ENCODE results near the gene THRB.

Gene THRB

DNA sequence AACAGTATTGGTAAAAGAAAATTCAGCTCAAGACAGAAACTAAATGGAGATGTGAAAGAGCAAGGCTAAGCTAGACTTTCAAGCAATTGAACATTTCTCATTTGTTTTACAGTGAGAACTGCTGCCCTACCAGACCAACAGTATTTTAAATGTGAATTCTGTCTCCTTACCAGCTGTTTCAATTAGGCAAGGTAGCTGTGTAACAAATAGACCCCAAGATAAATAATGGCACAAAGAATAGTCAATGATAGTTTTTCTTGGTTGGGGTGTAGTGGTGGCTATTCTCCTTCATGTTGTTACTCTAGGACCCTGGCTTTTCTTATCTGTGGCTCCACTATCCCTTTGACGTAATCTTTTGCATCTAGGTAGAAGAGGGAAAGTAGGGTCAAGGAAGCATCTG, 30.4 kb upstream of the THRB start:
- Histone ChIP-seq H3K4me1 (ENCODE audit: control insufficient read depth, insufficient read depth, low read length, poor library complexity, severe bottlenecking) (no peaks in the 10 kb centered on the region), H3K36me3 (ENCODE audit: control insufficient read depth, insufficient read depth, low read length) (no peaks in the 10 kb centered on the region), H3K4me3 (ENCODE audit: insufficient read depth, low read depth, low read length, poor library complexity, severe bottlenecking) (no peak overlapping the region), H3K9me3 (ENCODE audit: control insufficient read depth, low read length) (no peaks in the 10 kb centered on the region), H3K27ac (ENCODE audit: insufficient read depth, low read length, poor library complexity, severe bottlenecking) (no peak overlapping the region), H3K27me3 (replicated peaks; ENCODE audit: control insufficient read depth, insufficient read depth, low read length, poor library complexity, severe bottlenecking) (no peaks in the 10 kb centered on the region)
- no peak for DNase-seq

DNA sequence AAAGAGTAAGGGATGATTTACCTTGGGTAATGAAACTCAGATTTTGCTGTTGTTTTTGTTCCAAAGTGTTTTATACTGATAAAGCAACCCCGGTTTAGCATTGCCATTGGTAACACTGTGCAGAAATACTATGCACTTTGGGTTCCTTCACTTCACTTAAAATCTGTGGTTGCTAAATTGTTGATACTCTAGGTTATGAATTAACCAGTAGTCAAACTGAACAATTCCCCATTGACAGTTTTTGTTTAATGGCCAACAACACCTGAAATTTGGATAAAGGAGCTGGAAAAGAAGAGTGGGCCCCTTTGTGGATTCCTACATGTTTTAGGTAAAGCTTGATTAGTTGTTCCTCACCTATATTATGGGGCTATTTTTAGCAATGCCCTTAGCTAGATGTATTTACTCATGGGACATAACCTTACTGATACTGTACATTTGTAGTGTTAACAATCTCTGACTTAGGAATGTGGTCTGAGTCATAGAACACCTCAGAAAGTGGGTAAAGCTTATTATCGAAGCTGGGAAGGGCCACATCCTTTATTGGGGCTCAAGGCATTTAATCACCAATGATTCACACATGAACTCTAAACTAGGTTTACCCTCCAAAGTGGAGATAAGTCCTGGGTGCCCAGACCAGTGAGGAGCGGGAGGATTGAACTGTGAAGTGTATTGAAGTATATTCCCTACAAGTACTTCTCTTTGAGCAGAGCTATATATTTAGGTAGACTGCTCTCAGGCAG, 29.5 kb upstream of the THRB start:
- H3K4me1 ChIP-seq (ENCODE audit: control insufficient read depth, insufficient read depth, low read length, poor library complexity, severe bottlenecking), result no peaks in the 10 kb centered on the region
- H3K27me3 ChIP-seq (replicated peaks; ENCODE audit: control insufficient read depth, insufficient read depth, low read length, poor library complexity, severe bottlenecking), result no peaks in the 10 kb centered on the region
- H3K27ac ChIP-seq (ENCODE audit: insufficient read depth, low read length, poor library complexity, severe bottlenecking), result no peak overlapping the region
- H3K36me3 ChIP-seq (ENCODE audit: control insufficient read depth, insufficient read depth, low read length), result no peaks in the 10 kb centered on the region
- H3K4me3 ChIP-seq (ENCODE audit: insufficient read depth, low read depth, low read length, poor library complexity, severe bottlenecking), result no peak overlapping the region
- DNase-seq, result no peak
- no peaks in the 10 kb centered on the region for H3K9me3 ChIP-seq (ENCODE audit: control insufficient read depth, low read length)

- Histone ChIP-seq H3K36me3 (ENCODE audit: control insufficient read depth, insufficient read depth, low read length) (no peaks in the 10 kb centered on the region), H3K4me3 (ENCODE audit: insufficient read depth, low read depth, low read length, poor library complexity, severe bottlenecking) (no peak overlapping the region), H3K4me1 (ENCODE audit: control insufficient read depth, insufficient read depth, low read length, poor library complexity, severe bottlenecking) (no peaks in the 10 kb centered on the region), H3K9me3 (ENCODE audit: control insufficient read depth, low read length) (no peaks in the 10 kb centered on the region), H3K27ac (ENCODE audit: insufficient read depth, low read length, poor library complexity, severe bottlenecking) (no peak overlapping the region), H3K27me3 (replicated peaks; ENCODE audit: control insufficient read depth, insufficient read depth, low read length, poor library complexity, severe bottlenecking) (no peaks in the 10 kb centered on the region)
- DNase-seq, result no peak
Measured at GRCh38 chr3:24523215-24523614, 28.6 kb upstream of the THRB start.

GRCh38 chr3:24522146-24522579, 27.5 kb upstream of the THRB start:
- H3K27ac ChIP-seq (ENCODE audit: insufficient read depth, low read length, poor library complexity, severe bottlenecking), result no peak overlapping the region
- no peaks in the 10 kb centered on the region for H3K27me3 ChIP-seq (replicated peaks; ENCODE audit: control insufficient read depth, insufficient read depth, low read length, poor library complexity, severe bottlenecking)
- H3K4me3 ChIP-seq (ENCODE audit: insufficient read depth, low read depth, low read length, poor library complexity, severe bottlenecking), result no peak overlapping the region
- no peaks in the 10 kb centered on the region for H3K36me3 ChIP-seq (ENCODE audit: control insufficient read depth, insufficient read depth, low read length)
- H3K9me3 ChIP-seq (ENCODE audit: control insufficient read depth, low read length), result no peaks in the 10 kb centered on the region
- no peak for DNase-seq
- no peaks in the 10 kb centered on the region for H3K4me1 ChIP-seq (ENCODE audit: control insufficient read depth, insufficient read depth, low read length, poor library complexity, severe bottlenecking)

- H3K4me1 ChIP-seq (ENCODE audit: control insufficient read depth, insufficient read depth, low read length, poor library complexity, severe bottlenecking), result no peaks in the 10 kb centered on the region
- H3K9me3 ChIP-seq (ENCODE audit: control insufficient read depth, low read length), result no peaks in the 10 kb centered on the region
- no peak overlapping the region for H3K4me3 ChIP-seq (ENCODE audit: insufficient read depth, low read depth, low read length, poor library complexity, severe bottlenecking)
- no peaks in the 10 kb centered on the region for H3K36me3 ChIP-seq (ENCODE audit: control insufficient read depth, insufficient read depth, low read length)
- no peaks in the 10 kb centered on the region for H3K27me3 ChIP-seq (replicated peaks; ENCODE audit: control insufficient read depth, insufficient read depth, low read length, poor library complexity, severe bottlenecking)
- no peak overlapping the region for H3K27ac ChIP-seq (ENCODE audit: insufficient read depth, low read length, poor library complexity, severe bottlenecking)
- DNase-seq, result no peak
Measured at GRCh38 chr3:24521420-24522145, 26.9 kb upstream of the THRB start.

GRCh38 chr3:24520976-24521419, 26.3 kb upstream of the THRB start:
- H3K27ac ChIP-seq (ENCODE audit: insufficient read depth, low read length, poor library complexity, severe bottlenecking), result no peak overlapping the region
- H3K4me3 ChIP-seq (ENCODE audit: insufficient read depth, low read depth, low read length, poor library complexity, severe bottlenecking), result no peak overlapping the region
- H3K36me3 ChIP-seq (ENCODE audit: control insufficient read depth, insufficient read depth, low read length), result no peaks in the 10 kb centered on the region
- no peaks in the 10 kb centered on the region for H3K27me3 ChIP-seq (replicated peaks; ENCODE audit: control insufficient read depth, insufficient read depth, low read length, poor library complexity, severe bottlenecking)
- no peaks in the 10 kb centered on the region for H3K4me1 ChIP-seq (ENCODE audit: control insufficient read depth, insufficient read depth, low read length, poor library complexity, severe bottlenecking)
- no peak for DNase-seq
- no peaks in the 10 kb centered on the region for H3K9me3 ChIP-seq (ENCODE audit: control insufficient read depth, low read length)

DNA sequence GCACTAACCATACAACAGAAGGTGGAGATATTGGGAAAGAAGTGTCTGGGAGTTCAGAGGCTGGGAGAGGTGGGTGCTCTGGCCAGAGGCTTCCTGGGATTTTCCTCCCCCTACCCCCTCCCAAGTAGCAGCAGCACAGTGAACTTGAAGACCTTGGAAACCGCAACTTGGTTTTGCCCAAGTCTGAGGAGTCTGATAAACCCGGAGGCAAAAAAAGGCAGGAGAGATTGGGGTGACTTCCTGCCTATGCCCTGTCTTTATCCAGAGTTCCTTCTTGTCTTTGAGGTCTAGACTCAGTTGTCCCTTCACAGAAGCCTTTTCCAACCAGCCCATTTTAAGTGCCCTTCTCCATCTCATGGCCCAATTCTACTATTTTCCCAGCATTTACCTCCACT, 25.4 kb upstream of the THRB start:
- Histone ChIP-seq H3K27ac (ENCODE audit: insufficient read depth, low read length, poor library complexity, severe bottlenecking) (no peak overlapping the region), H3K27me3 (replicated peaks; ENCODE audit: control insufficient read depth, insufficient read depth, low read length, poor library complexity, severe bottlenecking) (no peaks in the 10 kb centered on the region)

GRCh38 chr3:24519368-24520100, 24.9 kb upstream of the THRB start:
- H3K4me1 ChIP-seq (ENCODE audit: control insufficient read depth, insufficient read depth, low read length, poor library complexity, severe bottlenecking), result no peaks in the 10 kb centered on the region
- H3K9me3 ChIP-seq (ENCODE audit: control insufficient read depth, low read length), result no peaks in the 10 kb centered on the region
- H3K27ac ChIP-seq (ENCODE audit: insufficient read depth, low read length, poor library complexity, severe bottlenecking), result no peak overlapping the region
- no peak overlapping the region for H3K4me3 ChIP-seq (ENCODE audit: insufficient read depth, low read depth, low read length, poor library complexity, severe bottlenecking)
- no peaks in the 10 kb centered on the region for H3K27me3 ChIP-seq (replicated peaks; ENCODE audit: control insufficient read depth, insufficient read depth, low read length, poor library complexity, severe bottlenecking)
- no peaks in the 10 kb centered on the region for H3K36me3 ChIP-seq (ENCODE audit: control insufficient read depth, insufficient read depth, low read length)
- no peak for DNase-seq

More for the DNA sequence above, 25.4 kb upstream of the THRB start:
- Histone ChIP-seq H3K9me3 (ENCODE audit: control insufficient read depth, low read length) (no peaks in the 10 kb centered on the region), H3K36me3 (ENCODE audit: control insufficient read depth, insufficient read depth, low read length) (no peaks in the 10 kb centered on the region), H3K4me3 (ENCODE audit: insufficient read depth, low read depth, low read length, poor library complexity, severe bottlenecking) (no peak overlapping the region), H3K4me1 (ENCODE audit: control insufficient read depth, insufficient read depth, low read length, poor library complexity, severe bottlenecking) (no peaks in the 10 kb centered on the region)
- DNase-seq, result no peak

DNA sequence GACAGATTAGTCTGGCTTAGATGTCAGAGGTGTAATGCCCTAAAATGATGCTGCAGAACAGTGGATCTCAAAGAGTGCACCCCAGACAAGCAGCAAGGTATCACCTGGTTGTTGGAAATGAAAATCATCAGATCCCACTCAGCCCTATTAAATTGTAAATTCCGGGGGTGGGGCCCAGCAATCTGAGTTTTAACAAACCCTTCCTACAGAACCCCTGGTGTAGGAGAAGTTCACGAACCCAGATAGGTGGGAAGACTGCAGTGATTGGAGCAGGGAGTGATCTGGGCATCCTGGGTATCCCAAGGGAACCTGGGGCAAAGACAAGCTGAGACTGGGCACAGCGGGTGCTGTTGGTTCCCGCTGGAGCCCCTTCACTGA, 24.3 kb upstream of the THRB start:
- no peak overlapping the region for H3K4me3 ChIP-seq (ENCODE audit: insufficient read depth, low read depth, low read length, poor library complexity, severe bottlenecking)
- H3K36me3 ChIP-seq (ENCODE audit: control insufficient read depth, insufficient read depth, low read length), result no peaks in the 10 kb centered on the region
- no peaks in the 10 kb centered on the region for H3K9me3 ChIP-seq (ENCODE audit: control insufficient read depth, low read length)
- no peaks in the 10 kb centered on the region for H3K27me3 ChIP-seq (replicated peaks; ENCODE audit: control insufficient read depth, insufficient read depth, low read length, poor library complexity, severe bottlenecking)
- DNase-seq, result no peak
- no peaks in the 10 kb centered on the region for H3K4me1 ChIP-seq (ENCODE audit: control insufficient read depth, insufficient read depth, low read length, poor library complexity, severe bottlenecking)
- H3K27ac ChIP-seq (ENCODE audit: insufficient read depth, low read length, poor library complexity, severe bottlenecking), result no peak overlapping the region

DNA sequence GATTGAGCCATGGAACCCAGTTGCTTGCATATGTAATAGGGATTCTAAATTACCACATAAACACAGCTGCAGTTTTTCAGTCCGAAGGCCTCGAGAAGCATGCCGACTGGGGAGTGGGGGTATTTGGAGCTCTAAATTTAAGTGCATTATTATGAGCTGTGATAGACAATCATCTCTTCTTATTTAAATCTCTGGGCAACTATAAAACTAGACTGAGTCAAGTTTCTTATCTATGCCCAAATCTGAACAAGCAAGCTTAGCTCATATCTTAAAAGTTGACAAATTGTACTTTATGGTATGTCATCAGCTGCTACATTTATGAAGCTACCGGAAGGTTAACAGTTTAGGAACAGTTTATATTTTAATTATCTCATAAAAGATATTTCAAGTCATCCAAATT, 19.5 kb upstream of the THRB start:
- no peak overlapping the region for H3K27ac ChIP-seq (ENCODE audit: insufficient read depth, low read length, poor library complexity, severe bottlenecking)
- no peaks in the 10 kb centered on the region for H3K4me1 ChIP-seq (ENCODE audit: control insufficient read depth, insufficient read depth, low read length, poor library complexity, severe bottlenecking)
- no peak overlapping the region for H3K4me3 ChIP-seq (ENCODE audit: insufficient read depth, low read depth, low read length, poor library complexity, severe bottlenecking)
- no peaks in the 10 kb centered on the region for H3K36me3 ChIP-seq (ENCODE audit: control insufficient read depth, insufficient read depth, low read length)
- H3K27me3 ChIP-seq (replicated peaks; ENCODE audit: control insufficient read depth, insufficient read depth, low read length, poor library complexity, severe bottlenecking), result no peaks in the 10 kb centered on the region
- no peak for DNase-seq
- H3K9me3 ChIP-seq (ENCODE audit: control insufficient read depth, low read length), result no peaks in the 10 kb centered on the region

Measured in effector memory CD4-positive, alpha-beta T cell (primary cell).